NB4 (cell line): ENCODE data around the gene PTPRN.

Experiments used
- MAX ChIP-seq: IDR thresholded peaks from 2 replicates; pipeline ENCODE4 v1.6.1; 2011; ENCODE audit warnings: low read depth, low read length
- MYC ChIP-seq: IDR thresholded peaks from 2 replicates; pipeline ENCODE4 v1.6.1; 2011; ENCODE audit warnings: low read depth, low read length
- POLR2A ChIP-seq: IDR thresholded peaks from 2 replicates; pipeline ENCODE4 v1.6.1; 2011; ENCODE audit warnings: mild to moderate bottlenecking; ENCODE audit not compliant: insufficient read length; ENCODE audit errors: extremely low read depth
- TF ChIP-seq, protein P1 (sequence below): IDR thresholded peaks from one replicate; pipeline ENCODE4 v1.5.1; 2012; ENCODE audit warnings: low read depth, low read length

DNA sequence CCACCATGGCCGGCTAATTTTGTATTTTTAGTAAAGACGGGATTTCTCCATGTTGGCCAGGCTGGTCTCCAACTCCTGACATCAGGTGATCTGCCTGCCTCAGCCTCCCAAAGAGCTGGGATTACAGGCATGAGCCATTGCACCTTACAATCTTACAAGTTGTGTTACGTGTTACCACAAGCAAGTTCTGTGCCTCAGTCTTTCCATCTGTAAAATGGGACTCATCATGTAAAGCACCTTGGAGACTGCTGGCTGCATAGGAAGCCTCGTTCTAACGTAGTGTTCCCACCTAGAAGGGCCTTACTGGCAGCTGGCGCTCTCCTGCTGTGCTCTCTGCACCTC is 20.0 kb downstream of the PTPRN start:
- TF ChIP-seq, protein P1, sequence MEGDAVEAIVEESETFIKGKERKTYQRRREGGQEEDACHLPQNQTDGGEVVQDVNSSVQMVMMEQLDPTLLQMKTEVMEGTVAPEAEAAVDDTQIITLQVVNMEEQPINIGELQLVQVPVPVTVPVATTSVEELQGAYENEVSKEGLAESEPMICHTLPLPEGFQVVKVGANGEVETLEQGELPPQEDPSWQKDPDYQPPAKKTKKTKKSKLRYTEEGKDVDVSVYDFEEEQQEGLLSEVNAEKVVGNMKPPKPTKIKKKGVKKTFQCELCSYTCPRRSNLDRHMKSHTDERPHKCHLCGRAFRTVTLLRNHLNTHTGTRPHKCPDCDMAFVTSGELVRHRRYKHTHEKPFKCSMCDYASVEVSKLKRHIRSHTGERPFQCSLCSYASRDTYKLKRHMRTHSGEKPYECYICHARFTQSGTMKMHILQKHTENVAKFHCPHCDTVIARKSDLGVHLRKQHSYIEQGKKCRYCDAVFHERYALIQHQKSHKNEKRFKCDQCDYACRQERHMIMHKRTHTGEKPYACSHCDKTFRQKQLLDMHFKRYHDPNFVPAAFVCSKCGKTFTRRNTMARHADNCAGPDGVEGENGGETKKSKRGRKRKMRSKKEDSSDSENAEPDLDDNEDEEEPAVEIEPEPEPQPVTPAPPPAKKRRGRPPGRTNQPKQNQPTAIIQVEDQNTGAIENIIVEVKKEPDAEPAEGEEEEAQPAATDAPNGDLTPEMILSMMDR: no peak
- no peak for TF ChIP-seq MYC
- TF ChIP-seq POLR2A: no peak
- TF ChIP-seq MAX: no peak
